CD4-positive, alpha-beta T cell treated with Interleukin-12 subunit alpha and Interleukin-12 subunit beta, for 1 hour (primary cell): ENCODE results near the gene COQ8A.

ENCODE experiments used
- DNase-seq: peaks from one replicate; pipeline ENCODE4 v3.0.0-alpha.2; 2020

COQ8A gene

GRCh38 chr1:226974544-226975258, 34.6 kb downstream of the COQ8A start:
- no peak for DNase-seq

GRCh38 chr1:226975259-226976250, 35.5 kb downstream of the COQ8A start:
- DNase-seq: no peak

- no peak for DNase-seq
These were observed 36.3 kb downstream of the COQ8A start for GRCh38 chr1:226976276-226976977.

GRCh38 chr1:226976978-226977642, 37.0 kb downstream of the COQ8A start:
- no peak for DNase-seq

- no peak for DNase-seq
These were observed 37.7 kb downstream of the COQ8A start for GRCh38 chr1:226977643-226978431.

- no peak for DNase-seq
These were observed 38.5 kb downstream of the COQ8A start for GRCh38 chr1:226978432-226979114.

GRCh38 chr1:226979115-226979516, 39.0 kb downstream of the COQ8A start:
- no peak for DNase-seq

GRCh38 chr1:226979517-226980121, 39.5 kb downstream of the COQ8A start:
- DNase-seq: no peak

- no peak for DNase-seq
These were observed 40.0 kb downstream of the COQ8A start for GRCh38 chr1:226980122-226980560.

GRCh38 chr1:226980565-226981385, 40.7 kb downstream of the COQ8A start:
- DNase-seq: no peak

- no peak for DNase-seq
These were observed 41.3 kb downstream of the COQ8A start for GRCh38 chr1:226981386-226981817.

GRCh38 chr1:226981838-226982237, 41.7 kb downstream of the COQ8A start:
- no peak for DNase-seq

GRCh38 chr1:226982451-226983177, 42.5 kb downstream of the COQ8A start:
- DNase-seq: no peak

- DNase-seq: no peak
These were observed 43.3 kb downstream of the COQ8A start for GRCh38 chr1:226983247-226983991.

GRCh38 chr1:226983992-226984364, 43.9 kb downstream of the COQ8A start:
- no peak for DNase-seq

- DNase-seq: no peak
These were observed 44.6 kb downstream of the COQ8A start for GRCh38 chr1:226984521-226985238.

GRCh38 chr1:226985239-226985838, 45.2 kb downstream of the COQ8A start:
- DNase-seq: no peak
